Measurements from ENCODE around the gene DQX1. TPM values are rescaled to one million over a fixed set of nuclear protein-coding genes. Genes with fewer than 3 reads are reported as not detected.

The DQX1 gene
- total and polyA plus RNA-seq, 4 donors, result 0.12 to 0.34 (median 0.17) TPM; not detected in 1

GRCh38 chr2:74495440-74495839 lies 30.6 kb downstream of the DQX1 start:
- ATAC-seq (ENCODE audit: insufficient read depth, low FRiP score) (no peak), DNase-seq (no peak)
- Histone ChIP-seq H3K9me3 (ENCODE audit: control insufficient read depth in 4 of 4, insufficient read depth in 3 of 4, low read length in 3 of 4) (no peaks in the 10 kb centered on the region), H3K36me3 (ENCODE audit: control insufficient read depth in 4 of 4, insufficient read depth in 4 of 4, low read length in 4 of 4) (peaks cover 16 to 36% (median 26%) of the 10 kb centered on the region in 4 donors), H3K9ac (ENCODE audit: insufficient read depth in 1 of 2, low read length in 2 of 2) (no peak overlapping the region), H3K4me3 (no peak overlapping the region), H3K27me3 (ENCODE audit: control insufficient read depth in 3 of 3, insufficient read depth in 3 of 3, low read length in 2 of 3) (peaks cover 0 to 43% (median 35%) of the 10 kb centered on the region in 3 donors), H3K27ac (ENCODE audit: low read depth in 1 of 2, low read length in 1 of 2) (no peak overlapping the region), H3K4me1 (ENCODE audit: control insufficient read depth in 5 of 5, insufficient read depth in 5 of 5, low read length in 5 of 5) (peaks cover 0 to 21% (median 4%) of the 10 kb centered on the region in 5 donors)
- TF ChIP-seq CTCF (IDR thresholded peaks at IDR 0.05; ENCODE audit: control extremely low read depth, extremely low read depth), result no peak
- 92 to 100% methylated on average over 1 of the region's 1 CpG for WGBS, 2 donors

- no peak overlapping the region for H3K4me3 ChIP-seq
- H3K36me3 ChIP-seq (ENCODE audit: control insufficient read depth in 4 of 4, insufficient read depth in 4 of 4, low read length in 4 of 4), result peaks cover 23 to 42% (median 34%) of the 10 kb centered on the region in 4 donors
- 95 to 96% methylated on average over 3 of the region's 3 CpGs for WGBS, 2 donors
- peaks cover 0 to 26% (median 19%) of the 10 kb centered on the region in 3 donors for H3K27me3 ChIP-seq (ENCODE audit: control insufficient read depth in 3 of 3, insufficient read depth in 3 of 3, low read length in 2 of 3)
- DNase-seq (no peak), ATAC-seq (ENCODE audit: insufficient read depth, low FRiP score) (no peak)
- H3K27ac ChIP-seq (ENCODE audit: low read depth in 1 of 2, low read length in 1 of 2), result no peak overlapping the region
- no peak overlapping the region for H3K9ac ChIP-seq (ENCODE audit: insufficient read depth in 1 of 2, low read length in 2 of 2)
- peaks cover 0 to 11% (median 4%) of the 10 kb centered on the region in 5 donors for H3K4me1 ChIP-seq (ENCODE audit: control insufficient read depth in 5 of 5, insufficient read depth in 5 of 5, low read length in 5 of 5)
- H3K9me3 ChIP-seq (ENCODE audit: control insufficient read depth in 4 of 4, insufficient read depth in 3 of 4, low read length in 3 of 4), result no peaks in the 10 kb centered on the region
- TF ChIP-seq CTCF (IDR thresholded peaks at IDR 0.05; ENCODE audit: control extremely low read depth, extremely low read depth), result no peak
Measured at GRCh38 chr2:74493546-74493945, 32.5 kb downstream of the DQX1 start.

GRCh38 chr2:74491648-74492544 lies 34.1 kb downstream of the DQX1 start:
- ATAC-seq (ENCODE audit: insufficient read depth, low FRiP score) (no peak), DNase-seq (no peak)
- Histone ChIP-seq H3K36me3 (ENCODE audit: control insufficient read depth in 4 of 4, insufficient read depth in 4 of 4, low read length in 4 of 4) (peaks cover 23 to 42% (median 38%) of the 10 kb centered on the region in 4 donors), H3K4me1 (ENCODE audit: control insufficient read depth in 5 of 5, insufficient read depth in 5 of 5, low read length in 5 of 5) (no peaks in the 10 kb centered on the region), H3K9ac (ENCODE audit: insufficient read depth in 1 of 2, low read length in 2 of 2) (no peak overlapping the region), H3K9me3 (ENCODE audit: control insufficient read depth in 4 of 4, insufficient read depth in 3 of 4, low read length in 3 of 4) (no peaks in the 10 kb centered on the region), H3K27me3 (ENCODE audit: control insufficient read depth in 3 of 3, insufficient read depth in 3 of 3, low read length in 2 of 3) (peaks cover 0 to 10% (median 4%) of the 10 kb centered on the region in 3 donors), H3K27ac (ENCODE audit: low read depth in 1 of 2, low read length in 1 of 2) (no peak overlapping the region), H3K4me3 (no peak overlapping the region)
- no peak for TF ChIP-seq CTCF (IDR thresholded peaks at IDR 0.05; ENCODE audit: control extremely low read depth, extremely low read depth)
- WGBS, 2 donors, result 96 to 98% methylated on average over 12 of the region's 12 CpGs

All from lung (tissue), 12 donors.